ENCODE results near the gene NSG2.

DNA sequence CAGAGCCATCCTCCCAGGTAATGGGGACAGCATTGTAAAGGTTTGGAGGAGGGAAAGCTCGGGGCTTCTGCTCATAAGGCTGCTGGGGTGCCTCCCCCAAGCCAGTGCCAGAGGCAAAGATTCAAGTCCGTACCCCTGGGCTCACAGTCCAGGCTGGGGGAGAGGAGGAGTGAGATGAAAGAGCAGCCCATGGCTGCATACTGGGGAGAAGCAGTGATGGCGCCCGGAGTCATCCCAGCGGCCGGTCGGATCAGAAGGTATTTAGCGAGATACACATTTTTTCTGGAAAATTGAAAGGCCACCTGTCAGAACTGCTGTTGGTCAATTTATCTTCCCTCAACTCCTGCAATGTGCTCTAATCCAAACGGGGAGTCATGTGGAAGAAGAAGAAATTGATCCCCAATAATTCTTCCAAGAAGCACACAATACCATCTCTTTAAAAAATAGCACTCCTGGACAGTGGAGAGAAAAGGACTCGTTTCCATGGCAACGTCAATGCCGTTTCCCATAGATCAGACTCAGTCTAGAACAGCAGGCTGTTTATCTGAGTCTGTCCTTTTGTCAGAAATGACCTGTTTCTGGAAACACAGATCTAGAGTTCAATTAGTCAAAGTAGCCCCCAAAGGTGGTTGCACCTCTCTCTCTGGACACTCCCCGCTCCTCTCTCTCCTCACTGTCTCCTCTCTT is 65.9 kb downstream of the NSG2 start:
- TF ChIP-seq ZFX (IDR thresholded peaks at IDR 0.05; ENCODE audit: borderline replicate concordance), result no peak
- TF ChIP-seq, protein P1, sequence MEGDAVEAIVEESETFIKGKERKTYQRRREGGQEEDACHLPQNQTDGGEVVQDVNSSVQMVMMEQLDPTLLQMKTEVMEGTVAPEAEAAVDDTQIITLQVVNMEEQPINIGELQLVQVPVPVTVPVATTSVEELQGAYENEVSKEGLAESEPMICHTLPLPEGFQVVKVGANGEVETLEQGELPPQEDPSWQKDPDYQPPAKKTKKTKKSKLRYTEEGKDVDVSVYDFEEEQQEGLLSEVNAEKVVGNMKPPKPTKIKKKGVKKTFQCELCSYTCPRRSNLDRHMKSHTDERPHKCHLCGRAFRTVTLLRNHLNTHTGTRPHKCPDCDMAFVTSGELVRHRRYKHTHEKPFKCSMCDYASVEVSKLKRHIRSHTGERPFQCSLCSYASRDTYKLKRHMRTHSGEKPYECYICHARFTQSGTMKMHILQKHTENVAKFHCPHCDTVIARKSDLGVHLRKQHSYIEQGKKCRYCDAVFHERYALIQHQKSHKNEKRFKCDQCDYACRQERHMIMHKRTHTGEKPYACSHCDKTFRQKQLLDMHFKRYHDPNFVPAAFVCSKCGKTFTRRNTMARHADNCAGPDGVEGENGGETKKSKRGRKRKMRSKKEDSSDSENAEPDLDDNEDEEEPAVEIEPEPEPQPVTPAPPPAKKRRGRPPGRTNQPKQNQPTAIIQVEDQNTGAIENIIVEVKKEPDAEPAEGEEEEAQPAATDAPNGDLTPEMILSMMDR (IDR thresholded peaks at IDR 0.05), result no peak
